Esophagus muscularis mucosa (tissue), 3 donors: ENCODE measurements around the gene KLF7.

Source experiments
- EP300 ChIP-seq: sonication (generic); formaldehyde crosslinking; IDR thresholded peaks from one replicate; pipeline ENCODE4 v1.6.1; 2017; ENCODE audit warnings: antibody characterized with exemption
- POLR2AphosphoS5 ChIP-seq, 2 donors: sonication (generic); formaldehyde crosslinking; IDR thresholded peaks; one replicate each; pipeline ENCODE4 v1.6.1; 2017; ENCODE audit warnings: antibody characterized with exemption in 2 of 2

DNA sequence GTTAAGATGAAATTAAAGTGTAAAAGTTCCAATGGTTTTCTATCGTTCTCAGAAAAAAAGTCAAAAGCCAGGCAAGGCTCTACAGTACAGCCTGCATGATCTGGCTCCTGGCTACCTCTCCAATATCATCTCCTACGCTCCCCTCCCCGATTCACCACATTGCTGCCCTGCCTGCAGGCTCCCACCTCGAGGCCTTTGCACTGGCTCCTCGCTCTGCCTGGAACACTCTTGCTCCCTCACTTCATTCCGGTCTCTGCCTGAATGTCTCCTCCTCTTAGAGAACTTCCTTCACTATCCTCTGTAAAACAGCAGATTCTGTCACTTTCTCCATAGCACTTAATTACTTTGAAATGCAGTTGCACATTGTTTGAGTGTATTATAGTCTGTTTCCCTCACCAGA lies 72.5 kb downstream of the KLF7 start:
- TF ChIP-seq POLR2AphosphoS5 (IDR thresholded peaks at IDR 0.05) (no peak), EP300 (no peak)
